ENCODE data around the gene GRIK4. TPM values are rescaled to one million over a fixed set of nuclear protein-coding genes. Genes with fewer than 3 reads are reported as not detected.
A peak's percentile ranks its signal among the peaks of the same experiment; 100 is the strongest.

Gene GRIK4
- total RNA-seq, 1 experiment from 2014 or later = not detected

DNA sequence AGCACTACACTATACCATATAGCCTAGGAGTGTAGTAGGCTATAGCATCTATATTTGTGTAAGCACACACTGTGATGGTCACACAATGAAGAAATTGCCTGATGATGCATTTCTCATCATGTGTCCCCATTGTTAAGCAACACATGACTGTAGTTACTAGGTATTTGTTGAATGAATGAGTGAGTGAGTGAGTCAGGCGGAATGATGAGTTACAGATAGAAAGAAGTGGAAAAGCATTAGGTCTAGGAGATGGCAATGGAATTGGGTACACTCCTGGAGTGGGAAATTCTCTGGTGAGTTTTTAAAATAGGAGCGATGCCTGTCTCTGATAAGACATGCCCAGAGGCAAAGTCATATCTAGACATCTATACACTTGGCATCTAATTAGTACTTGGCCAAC, 351.8 kb downstream of the GRIK4 start:
- ChIA-PET POLR2A (interaction anchor here (0.7 kb wide), 1 partner anchor 12 kb away, joined by 4 read pairs; no protein-coding TSS in a partner anchor), CTCF (no interaction called here)
- Mint-ChIP-seq H3K36me3 (ENCODE audit: insufficient read depth, unreplicated experiment) (no peaks in the 10 kb centered on the region), H3K4me3 (ENCODE audit: unreplicated experiment) (no peak overlapping the region), H3K27me3 (ENCODE audit: insufficient read depth, unreplicated experiment) (peaks cover 28% of the 10 kb centered on the region), H3K9me3 (ENCODE audit: unreplicated experiment) (no peaks in the 10 kb centered on the region), H3K27ac (ENCODE audit: low read depth, unreplicated experiment) (no peak overlapping the region), H3K4me1 (ENCODE audit: insufficient read depth, unreplicated experiment) (no peaks in the 10 kb centered on the region)
- peak; percentile 23 for DNase-seq (ENCODE audit: unreplicated experiment)
- intact Hi-C loops (cut with micrococcal nuclease) = no loop called here
- BruUV-seq (replicated peaks) = no TSS peak
- TF ChIP-seq, protein P1, sequence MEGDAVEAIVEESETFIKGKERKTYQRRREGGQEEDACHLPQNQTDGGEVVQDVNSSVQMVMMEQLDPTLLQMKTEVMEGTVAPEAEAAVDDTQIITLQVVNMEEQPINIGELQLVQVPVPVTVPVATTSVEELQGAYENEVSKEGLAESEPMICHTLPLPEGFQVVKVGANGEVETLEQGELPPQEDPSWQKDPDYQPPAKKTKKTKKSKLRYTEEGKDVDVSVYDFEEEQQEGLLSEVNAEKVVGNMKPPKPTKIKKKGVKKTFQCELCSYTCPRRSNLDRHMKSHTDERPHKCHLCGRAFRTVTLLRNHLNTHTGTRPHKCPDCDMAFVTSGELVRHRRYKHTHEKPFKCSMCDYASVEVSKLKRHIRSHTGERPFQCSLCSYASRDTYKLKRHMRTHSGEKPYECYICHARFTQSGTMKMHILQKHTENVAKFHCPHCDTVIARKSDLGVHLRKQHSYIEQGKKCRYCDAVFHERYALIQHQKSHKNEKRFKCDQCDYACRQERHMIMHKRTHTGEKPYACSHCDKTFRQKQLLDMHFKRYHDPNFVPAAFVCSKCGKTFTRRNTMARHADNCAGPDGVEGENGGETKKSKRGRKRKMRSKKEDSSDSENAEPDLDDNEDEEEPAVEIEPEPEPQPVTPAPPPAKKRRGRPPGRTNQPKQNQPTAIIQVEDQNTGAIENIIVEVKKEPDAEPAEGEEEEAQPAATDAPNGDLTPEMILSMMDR (IDR thresholded peaks at IDR 0.05; ENCODE audit: unreplicated experiment) = no peak

DNA sequence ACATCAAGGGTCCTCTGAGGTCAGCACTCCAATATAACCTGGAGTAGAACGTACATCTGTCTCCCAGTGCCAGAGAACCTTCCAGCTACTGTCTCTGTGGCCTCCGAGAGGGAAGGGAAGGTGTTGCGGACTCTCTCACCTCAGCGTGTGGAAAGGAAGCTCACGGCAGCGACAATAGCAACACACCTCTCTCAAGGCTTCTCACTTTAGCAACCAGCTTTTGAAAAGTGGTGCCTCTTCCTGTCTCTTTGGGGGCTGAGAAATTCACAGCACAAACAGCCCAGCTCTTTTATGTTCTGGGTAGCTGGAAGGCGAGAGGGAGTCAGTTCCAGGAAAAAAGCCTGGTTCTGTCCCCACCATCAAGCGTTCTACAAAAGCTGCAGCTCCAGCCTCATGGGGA, 355.5 kb downstream of the GRIK4 start:
- peaks cover 59% of the 10 kb centered on the region for H3K27me3 Mint-ChIP-seq (ENCODE audit: insufficient read depth, unreplicated experiment)
- BruUV-seq (replicated peaks) = no TSS peak
- intact Hi-C loops (cut with micrococcal nuclease) = no loop called here
- no peak for DNase-seq (ENCODE audit: unreplicated experiment)
- ChIA-PET CTCF (no interaction called here), POLR2A (interaction anchor here (1.1 kb wide), 1 partner anchor 9 kb away, joined by 3 read pairs; no protein-coding TSS in a partner anchor)
- TF ChIP-seq, protein P1 (IDR thresholded peaks at IDR 0.05; ENCODE audit: unreplicated experiment) = no peak
- no peak overlapping the region for H3K4me3 Mint-ChIP-seq (ENCODE audit: unreplicated experiment)
- no peaks in the 10 kb centered on the region for H3K9me3 Mint-ChIP-seq (ENCODE audit: unreplicated experiment)
- no peak overlapping the region for H3K27ac Mint-ChIP-seq (ENCODE audit: low read depth, unreplicated experiment)
- H3K4me1 Mint-ChIP-seq (ENCODE audit: insufficient read depth, unreplicated experiment) = no peaks in the 10 kb centered on the region
- H3K36me3 Mint-ChIP-seq (ENCODE audit: insufficient read depth, unreplicated experiment) = no peaks in the 10 kb centered on the region

DNA sequence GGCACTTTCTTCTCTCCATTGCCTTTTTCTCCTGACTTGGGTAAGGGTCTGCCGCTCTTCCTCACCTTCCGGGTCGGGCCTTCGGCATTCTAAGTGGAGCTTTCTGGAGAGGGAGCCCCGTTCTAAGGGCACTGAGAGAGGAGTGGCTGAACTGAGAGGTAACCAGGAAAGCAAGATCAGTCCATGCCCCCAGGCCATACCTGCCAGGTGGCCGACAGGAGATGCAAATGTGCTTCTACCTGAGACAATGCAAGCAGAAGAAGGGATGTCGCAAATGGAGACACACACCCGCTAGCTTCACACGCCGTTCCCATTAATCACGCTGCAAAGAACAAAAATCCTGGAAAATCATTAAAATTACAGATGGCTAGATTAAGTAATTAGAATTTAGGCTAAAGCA, 356.0 kb downstream of the GRIK4 start:
- intact Hi-C loops (cut with micrococcal nuclease) = no loop called here
- ChIA-PET CTCF (interaction anchor here (0.8 kb wide), 1 partner anchor 357 kb away, joined by 6 read pairs; no protein-coding TSS in a partner anchor), POLR2A (interaction anchor here (0.8 to 1.1 kb wide), 2 partner anchors 10 to 21 kb away, joined by 3 to 4 read pairs; no protein-coding TSS in a partner anchor)
- H3K27me3 Mint-ChIP-seq (ENCODE audit: insufficient read depth, unreplicated experiment) = peaks cover 59% of the 10 kb centered on the region
- no peaks in the 10 kb centered on the region for H3K4me1 Mint-ChIP-seq (ENCODE audit: insufficient read depth, unreplicated experiment)
- no peaks in the 10 kb centered on the region for H3K9me3 Mint-ChIP-seq (ENCODE audit: unreplicated experiment)
- no peak for DNase-seq (ENCODE audit: unreplicated experiment)
- TF ChIP-seq, protein P1 (IDR thresholded peaks at IDR 0.05; ENCODE audit: unreplicated experiment) = no peak
- H3K36me3 Mint-ChIP-seq (ENCODE audit: insufficient read depth, unreplicated experiment) = no peaks in the 10 kb centered on the region
- no peak overlapping the region for H3K4me3 Mint-ChIP-seq (ENCODE audit: unreplicated experiment)
- no TSS peak for BruUV-seq (replicated peaks)
- no peak overlapping the region for H3K27ac Mint-ChIP-seq (ENCODE audit: low read depth, unreplicated experiment)

DNA sequence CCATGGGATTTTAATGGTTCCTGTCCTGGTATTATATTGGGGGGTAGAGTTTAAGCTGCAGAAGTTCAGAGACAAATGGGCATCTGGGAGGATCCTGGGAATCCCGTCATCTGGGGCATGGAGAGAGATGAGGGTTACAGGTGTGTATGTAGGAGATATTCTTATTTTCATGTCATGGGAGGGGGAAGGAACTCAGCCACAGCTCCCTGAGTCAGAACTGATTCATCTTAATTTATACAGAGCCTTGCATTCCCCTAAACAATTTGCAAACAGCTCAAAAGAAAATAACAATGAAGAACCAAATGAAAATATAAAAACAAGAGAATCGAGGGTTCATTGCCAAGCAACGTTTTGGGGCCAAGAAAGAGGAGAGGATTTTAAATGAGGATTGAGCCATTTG, 356.4 kb downstream of the GRIK4 start:
- intact Hi-C loops (cut with micrococcal nuclease) = no loop called here
- H3K9me3 Mint-ChIP-seq (ENCODE audit: unreplicated experiment) = no peaks in the 10 kb centered on the region
- no peaks in the 10 kb centered on the region for H3K4me1 Mint-ChIP-seq (ENCODE audit: insufficient read depth, unreplicated experiment)
- H3K36me3 Mint-ChIP-seq (ENCODE audit: insufficient read depth, unreplicated experiment) = no peaks in the 10 kb centered on the region
- TF ChIP-seq, protein P1 (IDR thresholded peaks at IDR 0.05; ENCODE audit: unreplicated experiment) = no peak
- ChIA-PET POLR2A (interaction anchor here (0.8 to 1.1 kb wide), 2 partner anchors 10 to 20 kb away, joined by 3 to 4 read pairs; no protein-coding TSS in a partner anchor), CTCF (interaction anchor here (0.8 kb wide), 1 partner anchor 358 kb away, joined by 6 read pairs; no protein-coding TSS in a partner anchor)
- DNase-seq (ENCODE audit: unreplicated experiment) = no peak
- no TSS peak for BruUV-seq (replicated peaks)
- no peak overlapping the region for H3K4me3 Mint-ChIP-seq (ENCODE audit: unreplicated experiment)
- no peak overlapping the region for H3K27ac Mint-ChIP-seq (ENCODE audit: low read depth, unreplicated experiment)
- peaks cover 63% of the 10 kb centered on the region for H3K27me3 Mint-ChIP-seq (ENCODE audit: insufficient read depth, unreplicated experiment)

Data from MCF 10A (cell line).